HepG2 (cell line): Measurements from ENCODE around the gene PGAP1. TPM values are rescaled to one million over a fixed set of nuclear protein-coding genes. Genes with fewer than 3 reads are reported as not detected.

Experiments
- ATAC-seq: fragments of 200-7000 bp; cut with Tn5 transposase; 3 replicates; pipeline ENCODE4 v1.9.1; 2020; ENCODE audit warnings: mild to moderate bottlenecking, moderate library complexity
- BruUV-seq: library from RNA; stranded (reverse); fragments of 400-500 nt; replicated peaks from 2 replicates; lab custom pipeline; 2021; lab: Mats Ljungman, UMichigan
- CTCF ChIA-PET: fragments of 300-600 bp; formaldehyde crosslinking; extraction: SDS; loops from one replicate; lab custom pipeline; 2021; ENCODE audit warnings: low total read pairs, inconsistent platforms, low intra/inter-chr PET ratio; lab: Yijun Ruan, JAX
- POLR2A ChIA-PET: fragments of 350-600 bp; sonication (Branson Sonifier 250); formaldehyde crosslinking; loops from one replicate; lab custom pipeline; 2020; ENCODE audit warnings: antibody characterized with exemption, inconsistent platforms; lab: Yijun Ruan, JAX
- DNase-seq: peaks from one replicate; pipeline ENCODE4 v3.0.0-alpha.2; 2015; ENCODE audit warnings: low spot score
- FAIRE-seq: peaks from 3 replicates; lab custom pipeline; 2011; peaks lifted over from hg19 to GRCh38; lab: Jason Lieb, UNC
- H2AFZ ChIP-seq: one replicate; pipeline ENCODE4 v1.6.1; 2011; ENCODE audit warnings: low read length, inconsistent platforms
- H3K27ac ChIP-seq: fragments of 300-600 bp; 3 replicates; pipeline ENCODE4 v1.8.0; 2011; ENCODE audit warnings: mixed run types, mild to moderate bottlenecking, mixed read lengths, low read length, inconsistent platforms; ENCODE audit not compliant: insufficient read depth; ENCODE audit errors: extremely low read length
- H3K27me3 ChIP-seq, 2 experiments: fragments of 200-600 bp in 1 of 2; 2 replicates in 1 of 2; 3 replicates in 1 of 2; pipeline versions ENCODE4 v1.6.0 to v1.8.0; 2011; ENCODE audit warnings: low read length in 2 of 2, mild to moderate bottlenecking in 2 of 2, moderate library complexity in 2 of 2, inconsistent platforms in 1 of 2; ENCODE audit not compliant: insufficient read depth in 2 of 2, control insufficient read depth in 1 of 2
- H3K36me3 ChIP-seq, 2 experiments: fragments of 200-600 bp in 1 of 2; replicated peaks in 1 of 2; 2 replicates in 1 of 2; 3 replicates in 1 of 2; pipeline versions ENCODE4 v1.5.1 to v1.8.0; 2011; ENCODE audit warnings: low read length in 2 of 2, inconsistent platforms in 1 of 2; ENCODE audit not compliant: insufficient read depth in 2 of 2, control insufficient read depth in 1 of 2
- H3K4me1 ChIP-seq: 2 replicates; pipeline ENCODE4 v1.5.1; 2012; ENCODE audit warnings: low read length, inconsistent platforms; ENCODE audit not compliant: insufficient read depth
- H3K4me2 ChIP-seq: 2 replicates; pipeline ENCODE4 v1.6.0; 2011; ENCODE audit warnings: low read depth, low read length, inconsistent platforms
- H3K4me3 ChIP-seq, 3 experiments: fragments of 200-600 bp in 1 of 3; sonication (generic), shearing (Covaris generic) in 1 of 3; replicated peaks in 1 of 3; 2 replicates each; pipeline ENCODE4 v1.5.1; 2011 to 2016; ENCODE audit warnings: low read length in 3 of 3, inconsistent platforms in 2 of 3, low read depth in 2 of 3, mild to moderate bottlenecking in 2 of 3, control low read depth in 1 of 3, mixed read lengths in 1 of 3; ENCODE audit not compliant: insufficient read depth in 1 of 3
- H3K79me2 ChIP-seq: one replicate; pipeline ENCODE4 v1.6.1; 2011; ENCODE audit warnings: low read length, inconsistent platforms; ENCODE audit not compliant: insufficient read depth
- H3K9ac ChIP-seq: 2 replicates; pipeline ENCODE4 v1.6.0; 2011; ENCODE audit warnings: mild to moderate bottlenecking, low read depth, low read length, inconsistent platforms; ENCODE audit not compliant: insufficient read depth
- H3K9me3 ChIP-seq: 2 replicates; pipeline ENCODE4 v1.5.1; 2012; ENCODE audit warnings: mild to moderate bottlenecking, low read length
- H4K20me1 ChIP-seq: 2 replicates; pipeline ENCODE4 v1.6.0; 2011; ENCODE audit warnings: inconsistent platforms, mild to moderate bottlenecking, low read length, moderate library complexity; ENCODE audit not compliant: insufficient read depth
- BRD4 ChIP-seq: sonication (generic); formaldehyde crosslinking; IDR thresholded peaks from 2 replicates; pipeline ENCODE4 v1.4.0; 2020; ENCODE audit warnings: missing genetic modification reagents
- PHF20 ChIP-seq: sonication (generic); formaldehyde crosslinking; IDR thresholded peaks from 2 replicates; pipeline ENCODE4 v1.5.0; 2020; ENCODE audit warnings: mild to moderate bottlenecking, missing genetic modification reagents
- SIX4 ChIP-seq: sonication (generic); formaldehyde crosslinking; IDR thresholded peaks from 2 replicates; pipeline ENCODE4 v1.4.0; 2020; ENCODE audit warnings: missing genetic modification reagents
- TEAD3 ChIP-seq: optimal IDR thresholded peaks from 2 replicates; pipeline ENCODE3; 2016; ENCODE audit warnings: borderline replicate concordance
- U2AF1 ChIP-seq: fragments of 200-400 bp; formaldehyde crosslinking; optimal IDR thresholded peaks from 2 replicates; pipeline ENCODE3; 2017; ENCODE audit warnings: mild to moderate bottlenecking, low read depth, low read length
- ZBTB21 ChIP-seq: sonication (generic); formaldehyde crosslinking; IDR thresholded peaks from 2 replicates; pipeline ENCODE4 v1.4.0; 2020; ENCODE audit warnings: missing genetic modification reagents
- ZNF224 ChIP-seq: sonication (generic); formaldehyde crosslinking; IDR thresholded peaks from 2 replicates; pipeline ENCODE4 v1.5.0; 2020; ENCODE audit warnings: mild to moderate bottlenecking, missing genetic modification reagents
- ZNF230 ChIP-seq: sonication (generic); formaldehyde crosslinking; IDR thresholded peaks from 2 replicates; pipeline ENCODE4 v1.4.0; 2020; ENCODE audit warnings: mild to moderate bottlenecking, missing genetic modification reagents
- ZNF614 ChIP-seq: IDR thresholded peaks from 2 replicates; pipeline ENCODE4 v1.6.1; 2018; ENCODE audit warnings: missing biosample characterization, missing genetic modification reagents, inconsistent platforms, borderline replicate concordance
- ZNF720 ChIP-seq: sonication (generic); formaldehyde crosslinking; IDR thresholded peaks from 2 replicates; pipeline ENCODE4 v1.4.0; 2020; ENCODE audit warnings: missing genetic modification reagents
- ZNF768 ChIP-seq: sonication (generic); formaldehyde crosslinking; IDR thresholded peaks from 2 replicates; pipeline ENCODE4 v1.4.0; 2020; ENCODE audit warnings: missing genetic modification reagents
- WGBS: methylation state at CpG from one replicate; pipeline ENCODE4 v1.1.6; 2017; ENCODE audit warnings: low lambda C conversion rate; 5-methylcytosine and 5-hydroxymethylcytosine counted together
- in situ Hi-C: cut with HindIII; loops from 2 replicates; pipeline ENCODE4 v1.10.0; 2017; ENCODE audit warnings: low pct_unique_long_range_greater_than_20kb; ENCODE audit not compliant: extremely low pct_ligation_motif_present
- intact Hi-C: fragments of 100-400 bp; cut with micrococcal nuclease; formaldehyde crosslinking; loops from one replicate; pipeline ENCODE4 v1.10.0; 2022; ENCODE audit not compliant: unreplicated experiment
- polyA plus RNA-seq, 8 experiments: library from polyadenylated mRNA; depleted of rRNA in 3 of 8; stranded (reverse) in 7 of 8; unstranded in 1 of 8; fragments of >200 nt; fragmentation: Illumina TruSeq in 4 of 8; extraction: Trizol in 4 of 8; gene quantifications; 2 replicates each; pipeline versions ENCODE4 v1.2.1 to v1.2.3, GENCODE V29; 2011 to 2016; ENCODE audit warnings: low read depth in 4 of 8, missing spikeins in 1 of 8, mixed read lengths in 1 of 8; ENCODE audit not compliant: insufficient read depth in 1 of 8
- total RNA-seq, 5 experiments: library from RNA; depleted of rRNA; stranded (reverse); fragments of >200 nt; fragmentation: Illumina TruSeq; extraction: Trizol; gene quantifications; 2 replicates each; pipeline ENCODE4 v1.2.3, GENCODE V29; 2016; ENCODE audit warnings: low read depth in 1 of 5
- TF ChIP-seq, protein P1 (sequence below): sonication (generic); formaldehyde crosslinking; IDR thresholded peaks from 2 replicates; pipeline ENCODE4 v1.4.0; 2020; ENCODE audit warnings: missing genetic modification reagents
- TF ChIP-seq, protein P2 (sequence below): sonication (generic); formaldehyde crosslinking; IDR thresholded peaks from 2 replicates; pipeline ENCODE4 v1.4.0; 2020; ENCODE audit warnings: mild to moderate bottlenecking, missing genetic modification reagents
- TF ChIP-seq, protein P3 (sequence below): sonication (generic); formaldehyde crosslinking; IDR thresholded peaks from 2 replicates; pipeline ENCODE4 v1.4.0; 2020; ENCODE audit warnings: missing genetic modification reagents, borderline replicate concordance
- TF ChIP-seq, protein P4 (sequence below): sonication (generic); formaldehyde crosslinking; IDR thresholded peaks from 2 replicates; pipeline ENCODE4 v1.4.0; 2020; ENCODE audit warnings: missing genetic modification reagents
- TF ChIP-seq, protein P5 (sequence below): sonication (generic); formaldehyde crosslinking; IDR thresholded peaks from 2 replicates; pipeline ENCODE4 v1.5.0; 2020; ENCODE audit warnings: mild to moderate bottlenecking, missing genetic modification reagents

Gene PGAP1
- total and polyA plus RNA-seq, 2 of the 13 experiments (the other 11 are each of a cell fraction or from before 2014, with no cell fraction given) = 4.1 to 6.4 TPM

DNA sequence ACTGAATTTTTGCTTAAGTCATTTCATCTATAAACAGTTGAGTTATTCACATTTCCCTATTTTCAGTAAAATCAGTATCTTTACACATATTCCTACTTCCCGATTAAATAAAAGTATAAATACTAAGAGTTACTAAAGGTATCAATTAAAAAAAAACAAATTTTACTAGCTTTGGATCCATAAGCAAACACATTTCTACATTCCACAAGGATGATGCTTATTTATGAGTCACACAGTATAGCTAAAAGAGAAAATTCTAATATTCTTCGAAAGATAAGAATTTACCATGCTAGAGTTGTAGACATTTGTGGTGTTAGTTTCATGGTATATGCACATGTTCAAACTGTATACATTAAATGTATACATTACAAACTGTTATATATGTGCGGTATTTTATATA is 23.7 kb downstream of the PGAP1 start (continued):
- TF ChIP-seq ZNF720 (CRISPR knock-in tag) (no peak), SIX4 (CRISPR knock-in tag) (no peak), U2AF1 (no peak), TEAD3 (CRISPR knock-in tag) (no peak)
- TF ChIP-seq, protein P1, sequence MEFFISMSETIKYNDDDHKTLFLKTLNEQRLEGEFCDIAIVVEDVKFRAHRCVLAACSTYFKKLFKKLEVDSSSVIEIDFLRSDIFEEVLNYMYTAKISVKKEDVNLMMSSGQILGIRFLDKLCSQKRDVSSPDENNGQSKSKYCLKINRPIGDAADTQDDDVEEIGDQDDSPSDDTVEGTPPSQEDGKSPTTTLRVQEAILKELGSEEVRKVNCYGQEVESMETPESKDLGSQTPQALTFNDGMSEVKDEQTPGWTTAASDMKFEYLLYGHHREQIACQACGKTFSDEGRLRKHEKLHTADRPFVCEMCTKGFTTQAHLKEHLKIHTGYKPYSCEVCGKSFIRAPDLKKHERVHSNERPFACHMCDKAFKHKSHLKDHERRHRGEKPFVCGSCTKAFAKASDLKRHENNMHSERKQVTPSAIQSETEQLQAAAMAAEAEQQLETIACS (CRISPR knock-in tag) = no peak

DNA sequence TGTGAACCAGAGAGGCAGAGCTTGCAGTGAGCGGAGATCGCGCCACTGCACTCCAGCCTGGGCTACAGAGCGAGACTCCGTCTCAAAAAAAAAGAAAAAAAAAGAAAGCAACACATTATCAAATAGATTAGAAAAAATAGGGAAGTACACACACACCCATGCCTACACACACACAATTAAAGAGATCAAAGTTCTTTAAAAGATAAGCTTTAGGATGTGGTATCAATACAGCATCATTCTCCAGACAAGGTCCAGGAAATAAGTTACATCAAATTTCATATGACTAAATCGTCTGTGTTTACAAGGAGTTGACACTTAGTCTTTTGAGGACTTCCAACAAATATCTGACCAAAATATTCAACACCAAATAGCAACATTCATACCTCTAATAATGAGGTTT is 25.7 kb downstream of the PGAP1 start:
- POLR2A ChIA-PET = no interaction called here
- intact Hi-C loops = no loop called here
- no peak for TF ChIP-seq ZNF230 (CRISPR knock-in tag)
- TF ChIP-seq, protein P2, sequence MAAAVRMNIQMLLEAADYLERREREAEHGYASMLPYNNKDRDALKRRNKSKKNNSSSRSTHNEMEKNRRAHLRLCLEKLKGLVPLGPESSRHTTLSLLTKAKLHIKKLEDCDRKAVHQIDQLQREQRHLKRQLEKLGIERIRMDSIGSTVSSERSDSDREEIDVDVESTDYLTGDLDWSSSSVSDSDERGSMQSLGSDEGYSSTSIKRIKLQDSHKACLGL (CRISPR knock-in tag) = no peak
- TF ChIP-seq PHF20 (CRISPR knock-in tag) = no peak
- TF ChIP-seq ZNF224 (CRISPR knock-in tag) = no peak
- TF ChIP-seq, protein P3, sequence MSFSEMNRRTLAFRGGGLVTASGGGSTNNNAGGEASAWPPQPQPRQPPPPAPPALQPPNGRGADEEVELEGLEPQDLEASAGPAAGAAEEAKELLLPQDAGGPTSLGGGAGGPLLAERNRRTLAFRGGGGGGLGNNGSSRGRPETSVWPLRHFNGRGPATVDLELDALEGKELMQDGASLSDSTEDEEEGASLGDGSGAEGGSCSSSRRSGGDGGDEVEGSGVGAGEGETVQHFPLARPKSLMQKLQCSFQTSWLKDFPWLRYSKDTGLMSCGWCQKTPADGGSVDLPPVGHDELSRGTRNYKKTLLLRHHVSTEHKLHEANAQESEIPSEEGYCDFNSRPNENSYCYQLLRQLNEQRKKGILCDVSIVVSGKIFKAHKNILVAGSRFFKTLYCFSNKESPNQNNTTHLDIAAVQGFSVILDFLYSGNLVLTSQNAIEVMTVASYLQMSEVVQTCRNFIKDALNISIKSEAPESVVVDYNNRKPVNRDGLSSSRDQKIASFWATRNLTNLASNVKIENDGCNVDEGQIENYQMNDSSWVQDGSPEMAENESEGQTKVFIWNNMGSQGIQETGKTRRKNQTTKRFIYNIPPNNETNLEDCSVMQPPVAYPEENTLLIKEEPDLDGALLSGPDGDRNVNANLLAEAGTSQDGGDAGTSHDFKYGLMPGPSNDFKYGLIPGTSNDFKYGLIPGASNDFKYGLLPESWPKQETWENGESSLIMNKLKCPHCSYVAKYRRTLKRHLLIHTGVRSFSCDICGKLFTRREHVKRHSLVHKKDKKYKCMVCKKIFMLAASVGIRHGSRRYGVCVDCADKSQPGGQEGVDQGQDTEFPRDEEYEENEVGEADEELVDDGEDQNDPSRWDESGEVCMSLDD = no peak
- no peak for TF ChIP-seq ZNF614
- TF ChIP-seq, protein P4, sequence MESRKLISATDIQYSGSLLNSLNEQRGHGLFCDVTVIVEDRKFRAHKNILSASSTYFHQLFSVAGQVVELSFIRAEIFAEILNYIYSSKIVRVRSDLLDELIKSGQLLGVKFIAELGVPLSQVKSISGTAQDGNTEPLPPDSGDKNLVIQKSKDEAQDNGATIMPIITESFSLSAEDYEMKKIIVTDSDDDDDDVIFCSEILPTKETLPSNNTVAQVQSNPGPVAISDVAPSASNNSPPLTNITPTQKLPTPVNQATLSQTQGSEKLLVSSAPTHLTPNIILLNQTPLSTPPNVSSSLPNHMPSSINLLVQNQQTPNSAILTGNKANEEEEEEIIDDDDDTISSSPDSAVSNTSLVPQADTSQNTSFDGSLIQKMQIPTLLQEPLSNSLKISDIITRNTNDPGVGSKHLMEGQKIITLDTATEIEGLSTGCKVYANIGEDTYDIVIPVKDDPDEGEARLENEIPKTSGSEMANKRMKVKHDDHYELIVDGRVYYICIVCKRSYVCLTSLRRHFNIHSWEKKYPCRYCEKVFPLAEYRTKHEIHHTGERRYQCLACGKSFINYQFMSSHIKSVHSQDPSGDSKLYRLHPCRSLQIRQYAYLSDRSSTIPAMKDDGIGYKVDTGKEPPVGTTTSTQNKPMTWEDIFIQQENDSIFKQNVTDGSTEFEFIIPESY (CRISPR knock-in tag) = no peak
- no peak for TF ChIP-seq BRD4 (CRISPR knock-in tag)
- TF ChIP-seq ZNF768 (CRISPR knock-in tag) = no peak
- TF ChIP-seq ZBTB21 (CRISPR knock-in tag) = no peak
- TF ChIP-seq, protein P5, sequence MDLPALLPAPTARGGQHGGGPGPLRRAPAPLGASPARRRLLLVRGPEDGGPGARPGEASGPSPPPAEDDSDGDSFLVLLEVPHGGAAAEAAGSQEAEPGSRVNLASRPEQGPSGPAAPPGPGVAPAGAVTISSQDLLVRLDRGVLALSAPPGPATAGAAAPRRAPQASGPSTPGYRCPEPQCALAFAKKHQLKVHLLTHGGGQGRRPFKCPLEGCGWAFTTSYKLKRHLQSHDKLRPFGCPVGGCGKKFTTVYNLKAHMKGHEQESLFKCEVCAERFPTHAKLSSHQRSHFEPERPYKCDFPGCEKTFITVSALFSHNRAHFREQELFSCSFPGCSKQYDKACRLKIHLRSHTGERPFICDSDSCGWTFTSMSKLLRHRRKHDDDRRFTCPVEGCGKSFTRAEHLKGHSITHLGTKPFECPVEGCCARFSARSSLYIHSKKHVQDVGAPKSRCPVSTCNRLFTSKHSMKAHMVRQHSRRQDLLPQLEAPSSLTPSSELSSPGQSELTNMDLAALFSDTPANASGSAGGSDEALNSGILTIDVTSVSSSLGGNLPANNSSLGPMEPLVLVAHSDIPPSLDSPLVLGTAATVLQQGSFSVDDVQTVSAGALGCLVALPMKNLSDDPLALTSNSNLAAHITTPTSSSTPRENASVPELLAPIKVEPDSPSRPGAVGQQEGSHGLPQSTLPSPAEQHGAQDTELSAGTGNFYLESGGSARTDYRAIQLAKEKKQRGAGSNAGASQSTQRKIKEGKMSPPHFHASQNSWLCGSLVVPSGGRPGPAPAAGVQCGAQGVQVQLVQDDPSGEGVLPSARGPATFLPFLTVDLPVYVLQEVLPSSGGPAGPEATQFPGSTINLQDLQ = no peak

More for the DNA sequence above, 25.7 kb downstream of the PGAP1 start:
- no peak overlapping the region for H3K4me3 ChIP-seq
- no peak overlapping the region for H3K27ac ChIP-seq
- in situ Hi-C loops = no loop called here
- no peaks in the 10 kb centered on the region for H4K20me1 ChIP-seq
- H3K9ac ChIP-seq = no peak overlapping the region
- CTCF ChIA-PET = no interaction called here
- WGBS = 97% methylated on average over 6 of the region's 6 CpGs
- no peaks in the 10 kb centered on the region for H3K9me3 ChIP-seq
- H3K27me3 ChIP-seq = no peaks in the 10 kb centered on the region
- H3K4me2 ChIP-seq = no peak overlapping the region
- BruUV-seq = no TSS peak
- FAIRE-seq (no peak), DNase-seq (no peak), ATAC-seq (no peak)
- H3K36me3 ChIP-seq = peaks cover 6 to 18% of the 10 kb centered on the region in 2 experiments
- H3K79me2 ChIP-seq = no peaks in the 10 kb centered on the region
- H3K4me1 ChIP-seq = no peaks in the 10 kb centered on the region
- H2AFZ ChIP-seq = no peak overlapping the region
